LNCaP clone FGC (cell line): Measurements from ENCODE around the gene SH3BP5.

Experiments
- DNase-seq: peaks from one replicate; pipeline ENCODE4 v3.0.0-alpha.2; 2011; ENCODE audit warnings: low read depth
- H3K4me3 ChIP-seq: 2 replicates; pipeline ENCODE4 v1.5.1; 2011; ENCODE audit warnings: mild to moderate bottlenecking, low read depth, low read length, control low read depth
- TF ChIP-seq, protein P1 (sequence below): IDR thresholded peaks from 2 replicates; pipeline ENCODE4 v1.5.1; 2012; ENCODE audit warnings: mild to moderate bottlenecking; ENCODE audit not compliant: control insufficient read depth, insufficient read depth; ENCODE audit errors: extremely low read depth

SH3BP5 gene

DNA sequence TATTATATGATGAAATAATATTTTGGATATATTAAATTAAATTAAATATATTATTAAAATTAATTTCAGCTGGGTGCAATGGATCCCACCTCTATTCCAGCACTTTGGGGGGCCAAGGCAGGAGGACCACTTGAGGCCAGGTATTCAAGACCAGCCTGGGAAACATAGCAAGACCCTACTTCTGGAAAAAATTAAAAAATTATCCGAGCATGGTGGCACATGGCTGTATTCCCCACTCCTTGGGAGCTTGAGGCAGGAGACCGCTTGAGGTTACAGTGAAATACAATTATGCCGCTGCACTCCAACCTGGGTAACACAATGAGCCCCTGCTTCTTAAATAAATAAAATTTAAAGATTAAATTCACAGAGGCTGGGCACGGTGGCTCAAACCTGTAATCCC, 61.4 kb downstream of the SH3BP5 start:
- TF ChIP-seq, protein P1, sequence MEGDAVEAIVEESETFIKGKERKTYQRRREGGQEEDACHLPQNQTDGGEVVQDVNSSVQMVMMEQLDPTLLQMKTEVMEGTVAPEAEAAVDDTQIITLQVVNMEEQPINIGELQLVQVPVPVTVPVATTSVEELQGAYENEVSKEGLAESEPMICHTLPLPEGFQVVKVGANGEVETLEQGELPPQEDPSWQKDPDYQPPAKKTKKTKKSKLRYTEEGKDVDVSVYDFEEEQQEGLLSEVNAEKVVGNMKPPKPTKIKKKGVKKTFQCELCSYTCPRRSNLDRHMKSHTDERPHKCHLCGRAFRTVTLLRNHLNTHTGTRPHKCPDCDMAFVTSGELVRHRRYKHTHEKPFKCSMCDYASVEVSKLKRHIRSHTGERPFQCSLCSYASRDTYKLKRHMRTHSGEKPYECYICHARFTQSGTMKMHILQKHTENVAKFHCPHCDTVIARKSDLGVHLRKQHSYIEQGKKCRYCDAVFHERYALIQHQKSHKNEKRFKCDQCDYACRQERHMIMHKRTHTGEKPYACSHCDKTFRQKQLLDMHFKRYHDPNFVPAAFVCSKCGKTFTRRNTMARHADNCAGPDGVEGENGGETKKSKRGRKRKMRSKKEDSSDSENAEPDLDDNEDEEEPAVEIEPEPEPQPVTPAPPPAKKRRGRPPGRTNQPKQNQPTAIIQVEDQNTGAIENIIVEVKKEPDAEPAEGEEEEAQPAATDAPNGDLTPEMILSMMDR = no peak
- DNase-seq = no peak
- H3K4me3 ChIP-seq = no peak overlapping the region

DNA sequence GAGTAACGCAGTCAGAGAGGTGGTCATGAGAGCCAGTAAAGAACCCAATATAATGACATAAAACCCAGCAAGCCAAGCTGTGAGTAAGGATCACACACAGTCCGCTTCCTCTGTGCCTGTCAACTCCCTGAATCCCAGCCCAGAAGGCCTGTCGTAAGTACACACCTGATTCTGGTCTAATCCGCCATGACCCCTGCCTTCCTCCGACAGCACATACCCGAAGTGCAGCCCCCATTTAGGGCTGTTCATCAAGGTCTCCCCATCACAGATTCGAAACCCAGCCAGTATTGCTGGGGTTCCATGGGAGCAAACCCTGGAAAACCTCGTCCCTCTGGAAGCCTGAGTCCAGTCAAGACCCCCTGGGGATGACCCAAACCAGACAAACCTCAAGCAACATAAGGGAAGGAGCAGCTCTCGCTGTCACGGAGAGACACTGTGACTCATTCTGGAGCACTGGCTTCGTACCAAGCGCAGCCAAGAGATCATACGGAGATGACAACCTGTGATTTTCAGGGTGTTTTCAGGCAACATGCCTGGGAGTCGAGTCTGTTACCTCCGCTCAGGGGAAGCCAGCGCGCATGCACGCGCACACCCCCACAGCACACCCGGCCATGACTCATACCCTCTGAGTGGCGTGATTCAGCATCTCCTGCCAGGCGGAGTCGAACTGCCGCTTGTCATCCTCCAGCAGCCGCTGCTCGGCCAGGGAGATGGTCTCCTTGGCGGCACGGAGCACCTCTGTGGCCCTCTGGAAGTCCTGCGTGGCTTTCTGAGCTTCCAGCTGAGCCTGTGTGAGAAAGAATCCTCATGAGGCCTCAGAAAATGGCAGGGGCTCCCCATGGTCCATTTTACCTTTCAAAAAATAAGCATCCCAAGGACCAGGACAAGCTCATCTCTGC, 63.0 kb downstream of the SH3BP5 start:
- DNase-seq = no peak
- H3K4me3 ChIP-seq = no peak overlapping the region
- TF ChIP-seq, protein P1 = no peak

DNA sequence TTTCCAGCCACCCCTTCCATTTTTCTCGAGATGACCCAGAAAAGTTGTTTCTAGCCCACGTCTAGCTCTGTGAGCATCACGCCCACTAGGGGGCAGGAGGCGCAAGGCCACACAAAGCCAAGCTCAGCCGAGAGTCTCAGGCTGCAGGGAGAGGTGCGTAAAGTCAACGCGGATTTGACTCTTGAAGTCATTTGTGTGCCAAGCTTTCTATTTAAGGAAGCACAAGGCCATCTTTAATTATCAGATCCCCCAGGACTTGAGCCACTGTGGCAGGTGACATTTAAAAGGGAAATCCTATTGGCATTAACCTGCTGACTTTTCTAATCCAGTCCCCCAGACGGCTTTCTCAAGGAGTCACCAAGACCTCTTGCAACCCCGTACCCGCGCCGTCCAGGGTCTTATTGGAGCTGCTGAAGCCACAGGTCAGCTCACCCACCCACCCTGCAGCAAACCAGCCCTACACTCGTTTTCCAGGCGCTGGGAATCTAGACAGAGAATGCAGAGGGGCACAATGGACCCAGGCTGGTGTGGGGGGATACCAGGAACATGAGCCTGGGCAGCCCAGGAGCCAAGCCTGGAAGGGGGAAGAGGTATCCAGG, 64.3 kb downstream of the SH3BP5 start:
- TF ChIP-seq, protein P1 = peak; percentile 99
- DNase-seq = peak; percentile 58
- H3K4me3 ChIP-seq = no peak overlapping the region

DNA sequence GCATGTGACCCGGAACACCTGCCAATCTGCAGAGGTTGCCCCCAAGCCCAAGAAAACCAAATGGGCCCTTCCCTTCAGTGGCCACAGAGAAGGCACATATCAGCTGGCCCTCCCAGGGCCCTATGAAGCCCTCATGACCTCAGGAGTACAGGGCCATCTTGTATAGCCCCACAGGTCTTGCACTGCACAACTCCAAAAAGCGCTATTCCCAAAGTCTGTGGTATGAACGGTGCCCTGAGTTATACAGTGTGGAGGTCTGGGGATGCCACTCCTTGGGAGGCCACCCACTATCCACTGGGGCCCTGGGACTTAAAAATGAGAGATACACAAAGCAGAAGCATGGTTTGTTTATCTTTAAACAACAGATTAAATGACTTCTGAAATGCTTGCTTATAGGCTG, 64.9 kb downstream of the SH3BP5 start:
- TF ChIP-seq, protein P1 = no peak
- no peak for DNase-seq
- H3K4me3 ChIP-seq = no peak overlapping the region

DNA sequence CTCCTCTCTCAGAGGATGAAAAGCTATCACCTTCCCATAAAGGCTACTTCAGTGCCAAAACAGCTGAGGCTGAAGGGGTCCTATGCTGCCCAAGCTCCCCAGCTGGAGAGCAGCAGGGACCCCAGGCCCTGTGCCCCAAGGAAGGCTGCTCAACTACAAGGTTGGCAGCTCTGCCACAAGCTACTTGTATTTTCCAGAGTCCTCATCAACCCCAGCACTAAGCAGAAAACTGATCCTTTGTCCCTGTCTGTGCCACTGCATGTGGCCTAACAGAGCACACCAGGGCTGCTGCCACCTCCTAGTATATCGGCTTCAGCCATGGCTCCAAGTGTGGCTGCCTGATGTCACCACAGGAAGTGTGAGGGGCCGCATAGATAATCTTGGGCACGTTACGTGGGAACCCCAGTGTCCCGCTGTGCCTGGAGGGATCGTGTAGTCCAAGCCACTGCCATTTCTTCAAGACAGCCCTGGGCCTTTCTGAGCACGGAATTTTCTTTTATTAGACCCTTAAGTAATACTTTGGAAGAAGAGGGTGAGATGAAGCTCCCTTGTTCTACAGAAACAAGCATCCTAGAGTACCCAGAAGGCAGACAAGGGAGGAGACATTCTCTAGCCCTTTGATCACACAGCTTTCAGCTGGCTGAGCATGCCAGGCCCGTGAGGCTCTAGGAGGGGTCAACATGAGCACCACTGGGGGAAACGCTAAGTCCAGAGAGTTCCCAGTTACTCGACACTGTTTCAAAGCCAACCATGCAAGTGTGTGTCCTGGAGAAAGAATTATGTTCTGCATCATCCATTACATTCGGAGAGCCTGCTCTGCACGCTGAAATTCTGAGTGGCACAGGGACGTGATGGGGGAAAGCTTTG, 65.6 kb downstream of the SH3BP5 start:
- TF ChIP-seq, protein P1 = no peak
- DNase-seq = no peak
- H3K4me3 ChIP-seq = no peak overlapping the region

DNA sequence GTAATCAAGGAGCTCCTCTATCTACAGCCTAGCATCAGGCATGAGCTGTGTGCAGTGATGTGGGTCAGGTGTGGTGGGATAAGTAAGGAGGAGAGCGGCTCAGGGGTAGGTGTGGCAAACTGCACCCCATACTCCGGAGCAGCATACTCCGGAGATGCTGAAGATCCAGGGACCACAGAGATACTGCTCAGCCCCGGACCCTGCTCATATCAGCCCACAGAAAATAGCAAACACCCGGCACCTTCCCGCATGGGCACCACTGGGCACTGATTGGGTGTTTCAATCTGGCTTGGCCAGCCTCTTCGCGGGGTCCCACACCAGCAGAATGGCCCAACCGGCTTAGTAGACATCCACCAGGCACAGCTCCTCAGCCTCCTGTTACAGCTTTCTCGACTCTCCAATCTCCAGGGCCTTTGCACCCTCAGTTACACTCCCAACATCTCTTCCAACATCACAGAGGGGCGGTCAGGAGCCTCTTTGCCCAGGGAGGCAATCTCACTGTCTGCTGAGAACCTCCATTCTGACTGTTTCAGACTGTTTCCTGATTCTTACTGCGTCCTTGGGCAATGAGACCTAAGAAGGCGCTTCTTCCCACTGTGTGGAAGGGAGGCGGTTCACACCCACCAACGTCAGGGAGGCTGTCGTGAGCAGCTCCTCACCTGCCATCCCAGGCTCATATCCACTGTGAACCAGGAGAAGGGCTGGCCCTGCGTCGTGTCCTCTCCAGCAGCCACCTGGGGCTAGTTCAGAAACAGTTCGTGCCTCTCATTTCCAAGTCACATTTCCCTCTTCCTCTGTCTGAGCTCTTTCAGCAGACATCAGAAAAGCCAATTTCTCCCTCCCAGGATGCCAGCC, 66.5 kb downstream of the SH3BP5 start:
- H3K4me3 ChIP-seq = no peak overlapping the region
- DNase-seq = no peak
- TF ChIP-seq, protein P1 = no peak
